Panc1 (cell line): Measurements from ENCODE around the gene ITPR2. TPM values are rescaled to one million over a fixed set of nuclear protein-coding genes. Genes with fewer than 3 reads are reported as not detected.

ENCODE experiments used
- ATAC-seq: fragments of 200-7000 bp; cut with Tn5 transposase; 2 replicates; pipeline ENCODE4 v1.9.1; 2020; ENCODE audit warnings: mild to moderate bottlenecking, moderate library complexity
- BruUV-seq: library from RNA; stranded (reverse); fragments of 400-500 nt; replicated peaks from 2 replicates; lab custom pipeline; 2021; lab: Mats Ljungman, UMichigan
- CTCF ChIA-PET: fragments of 300-600 bp; sonication (Branson Sonifier 250); formaldehyde crosslinking; loops from one replicate; lab custom pipeline; 2022; ENCODE audit warnings: antibody characterized with exemption; lab: Charles Lee
- POLR2A ChIA-PET: fragments of 300-600 bp; sonication (Branson Sonifier 250); formaldehyde crosslinking; loops from one replicate; lab custom pipeline; 2022; ENCODE audit warnings: antibody characterized with exemption; lab: Charles Lee
- DNase-seq: peaks from one replicate; pipeline ENCODE4 v3.0.0-alpha.2; 2010; ENCODE audit warnings: low read depth, low spot score
- H3K27ac ChIP-seq: 2 replicates; pipeline ENCODE4 v1.5.1; 2011; ENCODE audit warnings: mild to moderate bottlenecking, low read length, inconsistent platforms
- H3K27me3 ChIP-seq: fragments of 200-500 bp; sonication (Bioruptor generic); 2 replicates; pipeline ENCODE4 v1.6.0; 2014; ENCODE audit warnings: low read length, inconsistent platforms; ENCODE audit not compliant: control insufficient read depth, insufficient read depth
- H3K36me3 ChIP-seq: fragments of 200-500 bp; sonication (Bioruptor generic); 2 replicates; pipeline ENCODE4 v1.5.1; 2014; ENCODE audit warnings: inconsistent platforms, mild to moderate bottlenecking, low read length, moderate library complexity; ENCODE audit not compliant: control insufficient read depth, insufficient read depth
- H3K4me1 ChIP-seq: 2 replicates; pipeline ENCODE4 v1.5.1; 2011; ENCODE audit warnings: inconsistent platforms, mild to moderate bottlenecking, low read length, moderate library complexity; ENCODE audit not compliant: control insufficient read depth, insufficient read depth
- H3K4me3 ChIP-seq, 2 experiments: 2 replicates each; pipeline ENCODE4 v1.5.1; 2011 to 2012; ENCODE audit warnings: low read depth in 2 of 2, low read length in 2 of 2, mild to moderate bottlenecking in 2 of 2, inconsistent platforms in 1 of 2, moderate library complexity in 1 of 2
- H3K9me3 ChIP-seq: fragments of 200-500 bp; sonication (Bioruptor generic); 2 replicates; pipeline ENCODE4 v1.5.1; 2014; ENCODE audit warnings: low read depth, mild to moderate bottlenecking, inconsistent platforms, low read length, moderate library complexity; ENCODE audit not compliant: control insufficient read depth, insufficient read depth
- POLR2AphosphoS5 ChIP-seq: IDR thresholded peaks from 2 replicates; pipeline ENCODE4 v1.6.1; 2012; ENCODE audit warnings: mild to moderate bottlenecking, low read depth, low read length, moderate library complexity
- SIN3A ChIP-seq: IDR thresholded peaks from 2 replicates; pipeline ENCODE4 v1.6.1; 2012; ENCODE audit warnings: low read depth, mild to moderate bottlenecking, low read length, moderate library complexity, borderline replicate concordance; ENCODE audit not compliant: insufficient read depth
- TCF7L2 ChIP-seq: IDR thresholded peaks from 2 replicates; pipeline ENCODE4 v1.6.1; 2011; ENCODE audit warnings: mild to moderate bottlenecking, low read depth, low read length, inconsistent platforms
- in situ Hi-C: cut with HindIII; loops from 2 replicates; pipeline ENCODE4 v1.10.0; 2016; ENCODE audit warnings: low sequenced_read_pairs, low pct_unique_long_range_greater_than_20kb
- intact Hi-C: fragments of 100-400 bp; cut with micrococcal nuclease; formaldehyde crosslinking; loops from one replicate; pipeline ENCODE4 v1.10.0; 2022; ENCODE audit not compliant: unreplicated experiment
- total RNA-seq: library from RNA; stranded (reverse); gene quantifications from one replicate; pipeline ENCODE4 v1.2.1, GENCODE V29; 2021; ENCODE audit not compliant: unreplicated experiment
- TF ChIP-seq, protein P1 (sequence below), 2 experiments: IDR thresholded peaks; 2 replicates each; pipeline ENCODE4 v1.6.1; 2011 to 2012; ENCODE audit warnings: low read depth in 2 of 2, control low read depth in 1 of 2, low read length in 1 of 2, mild to moderate bottlenecking in 1 of 2, moderate library complexity in 1 of 2; ENCODE audit not compliant: insufficient read depth in 1 of 2
- TF ChIP-seq, protein P2 (sequence below): fragments of 450-650 bp; IDR thresholded peaks from 2 replicates; pipeline ENCODE4 v1.5.1; 2017; ENCODE audit warnings: mild to moderate bottlenecking

Gene ITPR2
- total RNA-seq, 1 experiment from 2014 or later = 41.8 TPM

DNA sequence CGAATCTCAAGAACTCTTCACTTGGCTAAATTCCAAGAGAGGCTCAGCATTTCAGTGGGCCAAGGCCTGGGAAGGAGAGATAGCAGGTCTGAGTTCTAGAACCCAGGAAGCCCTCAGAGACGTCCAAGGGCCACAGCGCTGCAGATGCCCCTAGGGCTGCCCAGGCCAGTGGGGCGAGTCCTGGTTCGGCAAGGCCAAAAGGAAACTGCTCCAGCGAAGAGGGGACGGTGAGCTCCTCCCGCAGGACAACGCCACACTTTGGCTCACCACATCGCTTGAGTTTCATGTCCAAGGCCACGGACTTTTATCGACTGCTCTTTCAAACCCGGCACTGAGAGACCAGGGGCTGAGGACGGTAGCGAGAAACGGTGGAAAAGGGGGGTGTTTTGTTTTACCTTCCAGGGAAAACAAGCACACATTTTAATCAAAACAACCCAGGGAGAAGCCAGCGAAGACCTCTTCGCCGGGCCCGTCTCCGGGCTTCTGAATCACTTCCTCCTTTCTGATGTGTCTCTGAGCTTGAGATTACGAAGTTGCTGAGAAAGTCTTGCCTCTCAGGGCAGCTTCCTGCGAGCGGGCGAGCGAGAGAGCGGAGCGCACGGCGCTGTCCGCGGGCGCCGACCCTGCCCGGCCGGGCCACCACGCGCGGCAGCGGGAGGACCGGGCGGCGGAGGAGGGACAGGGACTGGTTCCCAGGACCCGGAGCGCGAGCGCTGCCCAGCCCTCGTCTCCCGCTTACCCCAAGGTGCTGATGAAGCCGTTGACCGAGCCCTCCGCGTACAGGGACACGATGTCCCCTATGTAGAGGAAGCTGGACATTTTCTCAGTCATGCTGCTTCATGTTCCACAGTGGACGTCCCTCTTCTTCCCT lies 808 bp downstream of the ITPR2 start:
- intact Hi-C loops = no loop called here
- Histone ChIP-seq H3K27ac (peak overlapping the region; percentile 94), H3K4me3 (peak overlapping the region; percentile 92 to 96), H3K27me3 (no peaks in the 10 kb centered on the region), H3K36me3 (no peaks in the 10 kb centered on the region), H3K4me1 (peaks cover 30% of the 10 kb centered on the region), H3K9me3 (no peaks in the 10 kb centered on the region)
- POLR2A ChIA-PET = interaction anchor here (0.6 kb wide), 2 partner anchors 72 to 78 kb away, joined by 3 read pairs; no protein-coding TSS in a partner anchor
- in situ Hi-C loops = no loop called here
- TF ChIP-seq, protein P1, sequence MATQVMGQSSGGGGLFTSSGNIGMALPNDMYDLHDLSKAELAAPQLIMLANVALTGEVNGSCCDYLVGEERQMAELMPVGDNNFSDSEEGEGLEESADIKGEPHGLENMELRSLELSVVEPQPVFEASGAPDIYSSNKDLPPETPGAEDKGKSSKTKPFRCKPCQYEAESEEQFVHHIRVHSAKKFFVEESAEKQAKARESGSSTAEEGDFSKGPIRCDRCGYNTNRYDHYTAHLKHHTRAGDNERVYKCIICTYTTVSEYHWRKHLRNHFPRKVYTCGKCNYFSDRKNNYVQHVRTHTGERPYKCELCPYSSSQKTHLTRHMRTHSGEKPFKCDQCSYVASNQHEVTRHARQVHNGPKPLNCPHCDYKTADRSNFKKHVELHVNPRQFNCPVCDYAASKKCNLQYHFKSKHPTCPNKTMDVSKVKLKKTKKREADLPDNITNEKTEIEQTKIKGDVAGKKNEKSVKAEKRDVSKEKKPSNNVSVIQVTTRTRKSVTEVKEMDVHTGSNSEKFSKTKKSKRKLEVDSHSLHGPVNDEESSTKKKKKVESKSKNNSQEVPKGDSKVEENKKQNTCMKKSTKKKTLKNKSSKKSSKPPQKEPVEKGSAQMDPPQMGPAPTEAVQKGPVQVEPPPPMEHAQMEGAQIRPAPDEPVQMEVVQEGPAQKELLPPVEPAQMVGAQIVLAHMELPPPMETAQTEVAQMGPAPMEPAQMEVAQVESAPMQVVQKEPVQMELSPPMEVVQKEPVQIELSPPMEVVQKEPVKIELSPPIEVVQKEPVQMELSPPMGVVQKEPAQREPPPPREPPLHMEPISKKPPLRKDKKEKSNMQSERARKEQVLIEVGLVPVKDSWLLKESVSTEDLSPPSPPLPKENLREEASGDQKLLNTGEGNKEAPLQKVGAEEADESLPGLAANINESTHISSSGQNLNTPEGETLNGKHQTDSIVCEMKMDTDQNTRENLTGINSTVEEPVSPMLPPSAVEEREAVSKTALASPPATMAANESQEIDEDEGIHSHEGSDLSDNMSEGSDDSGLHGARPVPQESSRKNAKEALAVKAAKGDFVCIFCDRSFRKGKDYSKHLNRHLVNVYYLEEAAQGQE (IDR thresholded peaks at IDR 0.05; ENCODE audit: insufficient read depth in 1 of 2, low read depth in 2 of 2, low read length in 1 of 2) = no peak
- TF ChIP-seq POLR2AphosphoS5 = no peak
- TF ChIP-seq TCF7L2 = no peak; the same call in 1 of the 2 replicates
- TF ChIP-seq SIN3A = 0 out of 2 replicates have a peak, but pooled peaks have one; percentile 72
- ATAC-seq (peak; percentile 53), DNase-seq (peak; percentile 75)
- no TSS peak for BruUV-seq
- CTCF ChIA-PET = interaction anchor here (0.7 to 1.1 kb wide), 5 partner anchors 12 to 849 kb away, joined by 3 to 5 read pairs (median 4); no protein-coding TSS in a partner anchor

DNA sequence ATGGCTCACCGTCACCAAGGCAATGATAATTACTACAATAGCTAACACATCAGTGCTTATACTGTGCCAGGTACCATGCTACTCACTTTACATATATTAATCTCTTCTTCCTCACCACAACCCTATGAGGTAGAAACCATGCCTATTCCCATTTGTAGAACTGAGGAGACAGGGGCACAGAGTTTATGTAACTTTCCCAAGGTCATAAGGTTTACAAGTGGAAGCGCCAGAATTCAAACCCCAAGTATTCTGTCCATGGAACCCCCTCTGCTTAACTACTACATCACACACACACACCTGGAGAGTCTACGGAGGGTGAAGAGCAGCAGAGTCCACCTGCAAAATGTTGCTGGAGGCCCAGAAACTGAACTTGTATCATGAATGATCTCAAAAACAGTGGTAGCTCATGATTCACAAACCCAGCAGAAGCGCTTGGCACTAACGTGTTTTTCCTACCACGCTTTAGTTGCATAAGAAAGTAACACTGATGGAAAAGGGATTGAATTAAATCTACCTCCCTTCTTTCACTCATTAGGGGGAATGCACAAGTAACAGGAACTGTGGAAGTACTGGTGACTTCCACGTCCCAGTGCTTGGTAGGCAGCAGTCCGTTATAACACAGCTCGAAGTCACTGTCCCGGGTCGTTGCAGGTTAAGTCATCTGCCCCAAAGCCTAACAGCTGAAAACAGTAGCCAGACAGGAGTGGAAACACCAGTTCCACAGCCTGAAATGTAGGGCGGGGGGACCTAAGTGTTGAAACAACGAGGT lies 2.0 kb downstream of the ITPR2 start:
- Histone ChIP-seq H3K27ac (peak overlapping the region; percentile 48; the same call in 1 of the 2 replicates), H3K36me3 (no peaks in the 10 kb centered on the region), H3K4me1 (peaks cover 30% of the 10 kb centered on the region), H3K9me3 (no peaks in the 10 kb centered on the region), H3K4me3 (peak overlapping the region; percentile 12 to 15), H3K27me3 (no peaks in the 10 kb centered on the region)
- in situ Hi-C loops (no loop called here), intact Hi-C loops (no loop called here)
- ChIA-PET POLR2A (no interaction called here), CTCF (no interaction called here)
- ATAC-seq (no peak), DNase-seq (no peak)
- TF ChIP-seq POLR2AphosphoS5 = no peak
- no peak for TF ChIP-seq TCF7L2
- TF ChIP-seq, protein P2, sequence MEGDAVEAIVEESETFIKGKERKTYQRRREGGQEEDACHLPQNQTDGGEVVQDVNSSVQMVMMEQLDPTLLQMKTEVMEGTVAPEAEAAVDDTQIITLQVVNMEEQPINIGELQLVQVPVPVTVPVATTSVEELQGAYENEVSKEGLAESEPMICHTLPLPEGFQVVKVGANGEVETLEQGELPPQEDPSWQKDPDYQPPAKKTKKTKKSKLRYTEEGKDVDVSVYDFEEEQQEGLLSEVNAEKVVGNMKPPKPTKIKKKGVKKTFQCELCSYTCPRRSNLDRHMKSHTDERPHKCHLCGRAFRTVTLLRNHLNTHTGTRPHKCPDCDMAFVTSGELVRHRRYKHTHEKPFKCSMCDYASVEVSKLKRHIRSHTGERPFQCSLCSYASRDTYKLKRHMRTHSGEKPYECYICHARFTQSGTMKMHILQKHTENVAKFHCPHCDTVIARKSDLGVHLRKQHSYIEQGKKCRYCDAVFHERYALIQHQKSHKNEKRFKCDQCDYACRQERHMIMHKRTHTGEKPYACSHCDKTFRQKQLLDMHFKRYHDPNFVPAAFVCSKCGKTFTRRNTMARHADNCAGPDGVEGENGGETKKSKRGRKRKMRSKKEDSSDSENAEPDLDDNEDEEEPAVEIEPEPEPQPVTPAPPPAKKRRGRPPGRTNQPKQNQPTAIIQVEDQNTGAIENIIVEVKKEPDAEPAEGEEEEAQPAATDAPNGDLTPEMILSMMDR = no peak
- TF ChIP-seq, protein P1 (IDR thresholded peaks at IDR 0.05; ENCODE audit: insufficient read depth in 1 of 2, low read depth in 2 of 2, low read length in 1 of 2) = no peak
- no peak for TF ChIP-seq SIN3A
- no TSS peak for BruUV-seq
